Fibroblast of skin of left biceps (primary cell): ENCODE results near the gene ALPI.

Source experiments
- DNase-seq, 2 experiments: peaks; one replicate each; pipeline ENCODE4 v3.0.0-alpha.2; 2013; ENCODE audit warnings: low read depth in 2 of 2

Gene ALPI

DNA sequence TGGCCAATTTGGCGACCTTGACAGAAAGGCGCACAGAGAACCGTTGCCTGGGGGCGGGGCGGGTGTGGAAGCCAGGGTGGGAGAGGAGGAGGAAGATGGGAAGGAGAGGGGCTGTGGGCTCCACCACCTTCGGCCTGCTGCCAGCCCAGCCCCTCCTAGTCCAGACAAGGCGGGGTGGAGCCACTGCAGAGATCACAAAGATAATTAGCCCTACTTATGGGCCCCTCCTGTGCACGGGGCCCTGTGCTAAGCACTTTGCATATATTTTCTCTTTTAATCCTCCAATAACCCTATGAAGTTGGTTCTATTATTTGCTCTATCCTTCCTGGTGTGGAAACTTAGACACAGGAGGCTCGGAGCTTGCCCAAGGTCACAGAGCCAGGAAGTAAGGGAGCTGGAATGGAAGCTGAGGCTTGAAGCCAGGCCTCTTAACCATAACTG lies 45.4 kb downstream of the ALPI start:
- DNase-seq: no peak

DNA sequence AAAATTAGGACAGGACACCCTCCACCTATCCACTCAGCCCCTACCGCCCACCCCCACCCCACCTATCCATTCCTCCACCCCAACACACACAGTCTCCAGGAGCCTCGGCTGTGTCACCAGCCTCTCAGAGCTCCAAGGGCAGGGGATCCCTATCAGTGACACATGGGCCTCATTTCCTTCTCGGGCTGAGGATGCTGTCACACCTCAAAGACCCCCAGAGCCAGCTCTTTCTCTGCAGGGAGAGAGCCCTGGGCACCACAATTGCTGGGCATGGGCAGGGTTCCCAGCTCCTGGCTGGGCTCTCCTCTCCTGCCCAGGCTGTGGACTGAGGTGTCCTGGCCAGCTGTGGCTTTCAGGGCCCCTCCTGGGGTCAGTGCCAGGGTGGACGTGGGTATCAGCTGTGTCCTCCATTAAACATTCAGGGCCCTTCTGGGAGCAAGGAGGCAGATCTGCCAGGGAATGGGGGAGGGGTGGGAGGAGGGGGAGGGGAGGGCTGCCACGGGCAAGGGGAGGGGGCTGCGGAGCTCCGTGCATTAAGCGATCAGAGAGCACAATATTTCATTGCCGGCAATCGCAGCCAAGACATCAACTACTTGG lies 45.9 kb downstream of the ALPI start:
- no peak for DNase-seq

- DNase-seq: no peak
Observed at GRCh38 chr2:232502511-232502910, 46.6 kb downstream of the ALPI start.

GRCh38 chr2:232502911-232503808 lies 47.2 kb downstream of the ALPI start:
- DNase-seq: no peak

- no peak for DNase-seq
Observed at GRCh38 chr2:232503809-232504323, 47.9 kb downstream of the ALPI start.

DNA sequence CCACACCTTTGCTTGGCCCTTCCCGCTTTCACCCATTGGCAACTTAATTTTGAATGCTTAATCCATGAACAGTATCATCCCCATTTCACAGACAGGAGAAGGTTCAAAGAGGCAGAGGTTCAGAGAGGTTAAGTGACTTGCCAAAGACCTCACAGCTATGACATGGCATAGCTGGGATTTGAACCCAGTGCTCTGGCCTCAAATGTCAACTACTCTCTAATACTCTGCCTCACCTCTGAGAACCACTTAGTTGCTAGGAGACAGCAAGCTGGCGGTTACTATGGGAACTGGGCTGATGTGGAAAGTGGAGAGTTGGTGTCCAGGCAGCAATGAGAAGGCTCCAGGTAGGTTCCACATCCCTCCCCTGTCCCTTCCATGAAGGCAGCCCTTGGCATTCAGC lies 48.5 kb downstream of the ALPI start:
- DNase-seq: no peak

- DNase-seq: no peak
Observed at GRCh38 chr2:232505856-232506255, 49.9 kb downstream of the ALPI start.

DNA sequence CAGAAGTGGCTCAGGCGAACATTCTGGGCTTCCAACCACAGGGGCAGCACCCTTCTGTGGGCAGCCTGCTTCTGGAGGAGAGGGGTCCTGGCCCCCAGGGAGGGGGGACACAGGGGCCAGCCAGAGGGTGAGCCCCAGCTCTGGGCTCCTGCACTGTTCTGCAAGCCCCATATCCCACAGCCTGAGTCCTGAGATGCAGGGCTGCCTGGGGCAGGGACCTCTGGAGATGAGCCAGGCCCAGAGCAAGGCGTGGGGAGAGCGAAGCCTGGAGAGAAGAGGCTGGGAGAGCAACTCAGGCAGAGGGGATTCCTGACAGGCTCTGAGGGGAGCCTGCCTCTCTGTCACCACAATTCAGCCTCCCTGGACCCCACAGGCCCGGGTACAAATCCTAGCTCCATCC lies 50.8 kb downstream of the ALPI start:
- no peak for DNase-seq

GRCh38 chr2:232508251-232508650 lies 52.3 kb downstream of the ALPI start:
- DNase-seq: no peak
